Pericardium fibroblast (primary cell): Measurements from ENCODE around the gene OR1J4. TPM values are rescaled to one million over a fixed set of nuclear protein-coding genes. Genes with fewer than 3 reads are reported as not detected.

Experiments used
- total RNA-seq: library from RNA; depleted of rRNA; stranded (reverse); fragments of >200 nt; gene quantifications from 2 replicates; pipeline ENCODE4 v1.2.3, GENCODE V29; 2015

The OR1J4 gene, protein sequence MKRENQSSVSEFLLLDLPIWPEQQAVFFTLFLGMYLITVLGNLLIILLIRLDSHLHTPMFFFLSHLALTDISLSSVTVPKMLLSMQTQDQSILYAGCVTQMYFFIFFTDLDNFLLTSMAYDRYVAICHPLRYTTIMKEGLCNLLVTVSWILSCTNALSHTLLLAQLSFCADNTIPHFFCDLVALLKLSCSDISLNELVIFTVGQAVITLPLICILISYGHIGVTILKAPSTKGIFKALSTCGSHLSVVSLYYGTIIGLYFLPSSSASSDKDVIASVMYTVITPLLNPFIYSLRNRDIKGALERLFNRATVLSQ
- not detected in 2 replicates for total RNA-seq

DNA sequence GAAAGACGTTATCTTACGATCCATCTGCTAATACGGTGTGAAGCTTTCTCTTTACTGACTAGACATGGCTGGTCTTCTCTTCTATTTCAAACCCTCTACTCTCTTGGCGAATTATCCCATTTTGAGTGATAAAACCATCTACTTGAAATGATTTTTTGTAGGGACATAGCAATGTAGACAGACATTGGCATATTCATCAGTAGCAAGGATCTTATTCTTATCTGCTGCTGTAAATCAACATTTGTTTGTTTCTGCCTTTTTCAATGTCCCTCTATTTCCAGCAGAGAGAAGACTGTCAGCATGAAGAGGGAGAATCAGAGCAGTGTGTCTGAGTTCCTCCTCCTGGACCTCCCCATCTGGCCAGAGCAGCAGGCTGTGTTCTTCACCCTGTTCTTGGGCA lies at the start of gene OR1J4:
Gene OR1J4, plus strand, starts transcription at position 301 of the 400 bp plus-strand sequence. Its CDS starts 0 bp downstream, at position 301.

DNA sequence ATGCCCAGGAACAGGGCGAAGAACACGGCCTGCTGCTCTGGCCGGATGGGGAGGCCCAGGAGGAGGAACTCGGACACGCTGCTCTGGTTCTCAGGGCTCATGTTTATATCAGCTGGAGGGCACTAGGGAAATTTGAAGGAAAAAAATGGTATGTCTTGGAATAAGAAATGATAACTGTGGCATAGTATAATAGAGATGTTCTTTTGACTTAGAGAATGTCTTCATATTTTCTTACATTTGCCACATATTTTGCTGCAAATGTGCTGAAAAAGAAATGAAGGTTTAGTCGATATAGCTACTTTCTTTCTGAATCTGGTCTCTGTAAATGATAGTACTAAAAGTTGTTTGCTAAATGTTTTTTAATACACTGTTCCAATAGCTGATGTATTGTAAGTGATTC lies 41.1 kb upstream of the OR1J4 start, which contains the start of gene OR1J1:
Gene OR1J1, minus strand, starts transcription at position 101 of the 400 bp plus-strand sequence. Its CDS starts 0 bp downstream, at position 101.

DNA sequence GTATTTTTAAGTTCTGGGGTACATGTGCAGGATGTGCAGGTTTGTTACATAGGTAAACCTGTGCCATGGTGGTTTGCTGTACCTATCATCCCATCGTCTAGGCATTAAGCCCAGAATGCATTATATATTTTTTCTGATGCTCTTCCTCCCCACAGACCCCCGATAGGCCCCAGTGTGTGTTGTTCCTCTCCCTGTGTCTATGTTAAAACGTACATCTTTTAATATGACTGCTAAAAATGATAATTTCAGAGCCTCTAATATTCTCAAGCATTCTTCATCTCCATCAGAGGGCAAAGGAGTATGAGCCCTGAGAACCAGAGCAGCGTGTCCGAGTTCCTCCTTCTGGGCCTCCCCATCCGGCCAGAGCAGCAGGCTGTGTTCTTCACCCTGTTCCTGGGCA lies 8.4 kb upstream of the OR1J4 start, which contains the start of gene OR1J2:
Gene OR1J2, plus strand, starts transcription at position 301 of the 400 bp plus-strand sequence. Its CDS starts 0 bp downstream, at position 301.

DNA sequence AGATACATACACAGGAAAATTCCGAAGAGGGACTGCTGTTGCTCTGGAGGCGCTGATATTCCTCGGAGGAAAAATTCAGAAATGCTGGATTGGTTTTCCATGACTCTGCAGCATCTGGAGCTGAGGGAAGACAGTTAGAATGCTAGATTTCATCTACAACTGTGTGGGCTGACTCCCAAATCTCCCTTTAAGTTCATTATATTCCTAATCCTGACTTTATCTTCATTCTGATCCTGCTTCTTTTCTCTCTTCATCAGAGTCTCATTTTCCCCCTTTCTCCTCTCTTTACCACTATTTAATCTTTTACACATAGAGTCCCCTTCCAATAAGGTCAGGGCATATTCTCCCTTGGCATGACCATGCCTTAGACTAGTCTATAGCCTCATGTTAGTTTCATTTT lies 8.3 kb downstream of the OR1J4 start, which contains the start of gene OR1N1:
Gene OR1N1, minus strand, starts transcription at position 101 of the 400 bp plus-strand sequence. Its CDS starts 0 bp downstream, at position 101.

DNA sequence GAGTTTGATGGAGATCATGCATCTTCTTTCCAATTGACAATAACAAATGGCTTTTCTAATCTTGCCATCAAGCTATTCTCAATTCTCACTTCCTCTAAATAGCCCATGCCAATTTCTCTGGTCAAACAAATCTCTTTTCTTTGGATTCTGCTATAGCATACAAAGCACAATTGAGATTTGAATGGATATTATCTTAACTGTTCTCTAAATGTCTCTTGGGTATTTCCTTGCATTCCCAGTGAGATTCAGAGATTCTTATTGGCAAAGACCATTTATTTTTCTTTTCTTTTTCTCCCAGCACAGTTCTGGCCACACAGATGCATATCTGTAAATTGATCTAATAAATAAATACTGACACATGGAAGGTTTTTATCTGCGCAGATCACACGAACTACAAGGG lies 33.9 kb downstream of the OR1J4 start, which contains the start of gene OR1N2:
Gene OR1N2, plus strand, starts transcription at position 301 of the 400 bp plus-strand sequence. CDS start 100 bp downstream, outside the sequence.

Other genes with a start within 250 kb of the OR1J4 start
- gene PTGS1, start 148.1 kb upstream of the OR1J4 start, total RNA-seq = 110 and 302 TPM in 2 replicates
- gene OR1J1, start 41.2 kb upstream of the OR1J4 start, total RNA-seq = not detected in 2 replicates
- gene OR1J2, start 8.3 kb upstream of the OR1J4 start, total RNA-seq = not detected in 2 replicates
- gene OR1N1, start 8.2 kb downstream of the OR1J4 start, total RNA-seq = not detected in 2 replicates
- not detected in 2 replicates for gene OR1N2, start 34.0 kb downstream of the OR1J4 start, total RNA-seq
- not detected in 2 replicates for gene OR1L8, start 64.2 kb downstream of the OR1J4 start, total RNA-seq
- gene OR1Q1, start 95.6 kb downstream of the OR1J4 start, total RNA-seq = not detected in 2 replicates
- gene OR1B1, start 138.5 kb downstream of the OR1J4 start, total RNA-seq = not detected in 2 replicates
- gene OR1L1, start 142.6 kb downstream of the OR1J4 start, total RNA-seq = not detected in 2 replicates
- not detected in 2 replicates for gene OR1L3, start 156.0 kb downstream of the OR1J4 start, total RNA-seq
- gene OR1L4, start 204.8 kb downstream of the OR1J4 start, total RNA-seq = not detected in 2 replicates
- gene OR1L6, start 223.2 kb downstream of the OR1J4 start, total RNA-seq = not detected in 2 replicates